ENCODE results near the gene ADAMTS18.
"Not testable (repeated sequence)": the region's sequence is repeated elsewhere in the genome, so short reads cannot be mapped to it uniquely, and the experiment has no call there.

The ADAMTS18 gene

GRCh38 chr16:77276661-77277060 is 158.2 kb downstream of the ADAMTS18 start:
- DNase-seq: no peak

GRCh38 chr16:77275303-77275702 is 159.5 kb downstream of the ADAMTS18 start:
- DNase-seq: not testable (repeated sequence)

GRCh38 chr16:77273815-77274214 is 161.0 kb downstream of the ADAMTS18 start:
- no peak for DNase-seq

- no peak for DNase-seq
Observed at GRCh38 chr16:77271532-77272426, 163.1 kb downstream of the ADAMTS18 start.

DNA sequence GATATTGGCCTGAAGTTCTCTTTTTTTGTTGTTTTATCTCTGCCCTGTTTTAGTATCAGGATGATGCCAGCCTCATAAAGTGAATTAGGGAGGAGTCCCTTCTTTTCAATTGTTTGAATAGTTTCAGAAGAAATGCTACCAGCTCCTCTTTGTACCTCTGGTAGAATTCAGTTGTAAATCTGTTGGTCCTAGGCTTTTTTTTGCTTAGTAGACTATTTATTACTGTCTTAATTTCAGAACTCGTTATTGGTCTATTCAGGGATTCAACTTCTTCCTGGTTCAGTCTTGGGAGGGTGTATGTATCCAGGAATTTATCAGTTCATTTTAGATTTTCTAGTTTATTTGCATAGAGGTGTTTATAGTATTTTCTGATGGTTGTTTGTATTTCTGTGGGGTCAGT is 168.6 kb downstream of the ADAMTS18 start:
- not testable (repeated sequence) for DNase-seq

GRCh38 chr16:77262971-77263370 is 171.9 kb downstream of the ADAMTS18 start:
- no peak for DNase-seq

DNA sequence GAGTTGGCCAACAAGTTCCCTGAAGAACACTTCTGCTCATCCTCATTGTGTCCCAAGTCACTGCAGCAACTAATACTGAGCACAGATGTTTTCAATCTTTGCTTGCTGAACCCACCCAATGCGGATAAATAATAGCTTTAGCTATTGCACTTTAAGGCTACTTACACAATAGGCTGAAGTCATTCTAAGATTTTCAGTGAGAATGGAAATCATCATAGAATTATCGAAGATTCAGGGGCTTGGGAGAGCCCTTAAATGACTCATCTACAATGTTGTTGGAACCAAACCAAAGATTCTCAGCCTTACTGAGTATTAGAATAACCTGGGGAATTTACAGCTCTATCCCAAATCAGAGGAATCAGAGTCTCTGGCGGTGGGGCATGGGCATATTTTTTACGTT is 184.4 kb downstream of the ADAMTS18 start:
- no peak for DNase-seq

- no peak for DNase-seq
Observed at GRCh38 chr16:77246150-77246549, 188.7 kb downstream of the ADAMTS18 start.

GRCh38 chr16:77242471-77242870 is 192.4 kb downstream of the ADAMTS18 start:
- not testable (repeated sequence) for DNase-seq

- DNase-seq: no peak
Observed at GRCh38 chr16:77238593-77238992, 196.2 kb downstream of the ADAMTS18 start.

- DNase-seq: peak; percentile 97
Observed at GRCh38 chr16:77236063-77236511, 198.7 kb downstream of the ADAMTS18 start.

DNA sequence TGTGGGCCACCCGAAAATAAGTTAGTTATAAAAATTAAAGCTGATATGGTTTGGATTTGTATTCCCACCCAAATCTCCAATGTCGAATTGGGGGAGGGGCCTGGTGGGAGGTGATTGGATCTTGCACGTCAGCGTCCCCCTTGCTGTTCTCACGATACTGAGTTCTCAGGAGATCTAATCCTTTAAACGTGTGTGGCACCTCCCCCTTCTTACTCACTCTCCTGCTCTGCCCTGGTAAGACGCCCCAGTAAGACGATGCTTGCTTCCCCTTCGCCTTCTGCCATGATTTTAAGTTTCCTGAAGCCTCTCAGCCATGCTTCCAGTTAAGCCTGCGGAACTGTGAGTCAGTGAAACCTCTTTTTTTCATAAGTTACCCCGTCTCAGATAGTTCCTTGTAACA is 200.2 kb downstream of the ADAMTS18 start:
- DNase-seq: no peak

GRCh38 chr16:77233799-77234519 is 200.9 kb downstream of the ADAMTS18 start:
- DNase-seq: no peak

Measured in eye (tissue), 1 donor.